SK-N-MC (cell line): ENCODE data around the gene KCNH6.

Experiments used
- EZH2 ChIP-seq: fragments of 200-600 bp; sonication (generic); IDR thresholded peaks from one replicate; pipeline ENCODE4 v1.6.1; 2017; ENCODE audit warnings: antibody characterized with exemption
- FOXP2 ChIP-seq: optimal IDR thresholded peaks from 2 replicates; pipeline ENCODE3; 2011; ENCODE audit warnings: mild to moderate bottlenecking, moderate library complexity; ENCODE audit not compliant: insufficient read depth; ENCODE audit errors: extremely low read length, control extremely low read depth
- POLR2AphosphoS5 ChIP-seq: IDR thresholded peaks from 2 replicates; pipeline ENCODE4 v1.6.1; 2012; ENCODE audit warnings: mild to moderate bottlenecking, low read depth, low read length, borderline replicate concordance

GRCh38 chr17:63503341-63503705 lies 19.8 kb upstream of the KCNH6 start:
- TF ChIP-seq POLR2AphosphoS5: no peak
- TF ChIP-seq EZH2: no peak
- no peak for TF ChIP-seq FOXP2
